ENCODE data around the gene TMEM117.
"Not testable (repeated sequence)": the region's sequence is repeated elsewhere in the genome, so short reads cannot be mapped to it uniquely, and the experiment has no call there.

TMEM117 gene

GRCh38 chr12:44247588-44247987 lies 411.7 kb downstream of the TMEM117 start:
- Histone ChIP-seq H3K9me3 (ENCODE audit: control insufficient read depth, insufficient read depth, low read depth, low read length) (no peaks in the 10 kb centered on the region), H3K4me3 (ENCODE audit: low read depth, low read length) (no peak overlapping the region), H3K9ac (ENCODE audit: low read length) (no peak overlapping the region), H3K36me3 (ENCODE audit: control insufficient read depth, insufficient read depth, low read length) (no peaks in the 10 kb centered on the region), H3K4me1 (ENCODE audit: control insufficient read depth, insufficient read depth, low read length) (no peaks in the 10 kb centered on the region), H3K27me3 (ENCODE audit: control insufficient read depth, insufficient read depth, low read length) (no peaks in the 10 kb centered on the region), H3K27ac (ENCODE audit: low read depth, low read length) (no peak overlapping the region)

- Histone ChIP-seq H3K4me1 (ENCODE audit: control insufficient read depth, insufficient read depth, low read length) (no peaks in the 10 kb centered on the region), H3K27me3 (ENCODE audit: control insufficient read depth, insufficient read depth, low read length) (no peaks in the 10 kb centered on the region), H3K4me3 (ENCODE audit: low read depth, low read length) (no peak overlapping the region), H3K9ac (ENCODE audit: low read length) (no peak overlapping the region), H3K36me3 (ENCODE audit: control insufficient read depth, insufficient read depth, low read length) (no peaks in the 10 kb centered on the region), H3K27ac (ENCODE audit: low read depth, low read length) (no peak overlapping the region), H3K9me3 (ENCODE audit: control insufficient read depth, insufficient read depth, low read depth, low read length) (no peaks in the 10 kb centered on the region)
These were observed 412.6 kb downstream of the TMEM117 start for GRCh38 chr12:44248436-44248835.

GRCh38 chr12:44250440-44250839 lies 414.6 kb downstream of the TMEM117 start:
- not testable (repeated sequence) for H3K36me3 ChIP-seq (ENCODE audit: control insufficient read depth, insufficient read depth, low read length); H3K9me3 ChIP-seq (ENCODE audit: control insufficient read depth, insufficient read depth, low read depth, low read length); H3K27me3 ChIP-seq (ENCODE audit: control insufficient read depth, insufficient read depth, low read length); H3K27ac ChIP-seq (ENCODE audit: low read depth, low read length); H3K4me3 ChIP-seq (ENCODE audit: low read depth, low read length); H3K4me1 ChIP-seq (ENCODE audit: control insufficient read depth, insufficient read depth, low read length); H3K9ac ChIP-seq (ENCODE audit: low read length)

- no peak overlapping the region for H3K9ac ChIP-seq (ENCODE audit: low read length)
- no peaks in the 10 kb centered on the region for H3K9me3 ChIP-seq (ENCODE audit: control insufficient read depth, insufficient read depth, low read depth, low read length)
- H3K36me3 ChIP-seq (ENCODE audit: control insufficient read depth, insufficient read depth, low read length): no peaks in the 10 kb centered on the region
- no peaks in the 10 kb centered on the region for H3K4me1 ChIP-seq (ENCODE audit: control insufficient read depth, insufficient read depth, low read length)
- no peak overlapping the region for H3K4me3 ChIP-seq (ENCODE audit: low read depth, low read length)
- no peaks in the 10 kb centered on the region for H3K27me3 ChIP-seq (ENCODE audit: control insufficient read depth, insufficient read depth, low read length)
- H3K27ac ChIP-seq (ENCODE audit: low read depth, low read length): no peak overlapping the region
These were observed 417.5 kb downstream of the TMEM117 start for GRCh38 chr12:44253338-44253856.

GRCh38 chr12:44258246-44258645 lies 422.4 kb downstream of the TMEM117 start:
- H3K36me3 ChIP-seq (ENCODE audit: control insufficient read depth, insufficient read depth, low read length): no peaks in the 10 kb centered on the region
- no peak overlapping the region for H3K9ac ChIP-seq (ENCODE audit: low read length)
- H3K4me3 ChIP-seq (ENCODE audit: low read depth, low read length): no peak overlapping the region
- H3K27me3 ChIP-seq (ENCODE audit: control insufficient read depth, insufficient read depth, low read length): no peaks in the 10 kb centered on the region
- no peak overlapping the region for H3K27ac ChIP-seq (ENCODE audit: low read depth, low read length)
- H3K4me1 ChIP-seq (ENCODE audit: control insufficient read depth, insufficient read depth, low read length): no peaks in the 10 kb centered on the region
- H3K9me3 ChIP-seq (ENCODE audit: control insufficient read depth, insufficient read depth, low read depth, low read length): no peaks in the 10 kb centered on the region

- Histone ChIP-seq H3K4me1 (ENCODE audit: control insufficient read depth, insufficient read depth, low read length) (no peaks in the 10 kb centered on the region), H3K4me3 (ENCODE audit: low read depth, low read length) (no peak overlapping the region), H3K9me3 (ENCODE audit: control insufficient read depth, insufficient read depth, low read depth, low read length) (no peaks in the 10 kb centered on the region), H3K27me3 (ENCODE audit: control insufficient read depth, insufficient read depth, low read length) (no peaks in the 10 kb centered on the region), H3K36me3 (ENCODE audit: control insufficient read depth, insufficient read depth, low read length) (no peaks in the 10 kb centered on the region), H3K9ac (ENCODE audit: low read length) (no peak overlapping the region), H3K27ac (ENCODE audit: low read depth, low read length) (no peak overlapping the region)
These were observed 424.0 kb downstream of the TMEM117 start for GRCh38 chr12:44259890-44260289.

- Histone ChIP-seq H3K4me1 (ENCODE audit: control insufficient read depth, insufficient read depth, low read length) (no peaks in the 10 kb centered on the region), H3K27me3 (ENCODE audit: control insufficient read depth, insufficient read depth, low read length) (no peaks in the 10 kb centered on the region), H3K9ac (ENCODE audit: low read length) (no peak overlapping the region), H3K9me3 (ENCODE audit: control insufficient read depth, insufficient read depth, low read depth, low read length) (no peaks in the 10 kb centered on the region), H3K36me3 (ENCODE audit: control insufficient read depth, insufficient read depth, low read length) (no peaks in the 10 kb centered on the region), H3K4me3 (ENCODE audit: low read depth, low read length) (no peak overlapping the region), H3K27ac (ENCODE audit: low read depth, low read length) (no peak overlapping the region)
These were observed 424.7 kb downstream of the TMEM117 start for GRCh38 chr12:44260581-44260980.

GRCh38 chr12:44285321-44285960 lies 449.6 kb downstream of the TMEM117 start:
- no peaks in the 10 kb centered on the region for H3K36me3 ChIP-seq (ENCODE audit: control insufficient read depth, insufficient read depth, low read length)
- no peaks in the 10 kb centered on the region for H3K4me1 ChIP-seq (ENCODE audit: control insufficient read depth, insufficient read depth, low read length)
- H3K4me3 ChIP-seq (ENCODE audit: low read depth, low read length): no peak overlapping the region
- no peak overlapping the region for H3K9ac ChIP-seq (ENCODE audit: low read length)
- H3K27ac ChIP-seq (ENCODE audit: low read depth, low read length): no peak overlapping the region
- no peaks in the 10 kb centered on the region for H3K9me3 ChIP-seq (ENCODE audit: control insufficient read depth, insufficient read depth, low read depth, low read length)
- no peaks in the 10 kb centered on the region for H3K27me3 ChIP-seq (ENCODE audit: control insufficient read depth, insufficient read depth, low read length)

- Histone ChIP-seq H3K27me3 (ENCODE audit: control insufficient read depth, insufficient read depth, low read length) (no peaks in the 10 kb centered on the region), H3K4me3 (ENCODE audit: low read depth, low read length) (no peak overlapping the region), H3K36me3 (ENCODE audit: control insufficient read depth, insufficient read depth, low read length) (no peaks in the 10 kb centered on the region), H3K9me3 (ENCODE audit: control insufficient read depth, insufficient read depth, low read depth, low read length) (no peaks in the 10 kb centered on the region), H3K4me1 (ENCODE audit: control insufficient read depth, insufficient read depth, low read length) (no peaks in the 10 kb centered on the region), H3K9ac (ENCODE audit: low read length) (no peak overlapping the region), H3K27ac (ENCODE audit: low read depth, low read length) (no peak overlapping the region)
These were observed 450.5 kb downstream of the TMEM117 start for GRCh38 chr12:44286336-44286735.

GRCh38 chr12:44286821-44287505 lies 451.1 kb downstream of the TMEM117 start:
- Histone ChIP-seq H3K4me3 (ENCODE audit: low read depth, low read length) (no peak overlapping the region), H3K9me3 (ENCODE audit: control insufficient read depth, insufficient read depth, low read depth, low read length) (no peaks in the 10 kb centered on the region), H3K4me1 (ENCODE audit: control insufficient read depth, insufficient read depth, low read length) (no peaks in the 10 kb centered on the region), H3K36me3 (ENCODE audit: control insufficient read depth, insufficient read depth, low read length) (no peaks in the 10 kb centered on the region), H3K27me3 (ENCODE audit: control insufficient read depth, insufficient read depth, low read length) (no peaks in the 10 kb centered on the region), H3K9ac (ENCODE audit: low read length) (no peak overlapping the region), H3K27ac (ENCODE audit: low read depth, low read length) (no peak overlapping the region)

GRCh38 chr12:44287545-44287944 lies 451.7 kb downstream of the TMEM117 start:
- H3K9me3 ChIP-seq (ENCODE audit: control insufficient read depth, insufficient read depth, low read depth, low read length): no peaks in the 10 kb centered on the region
- no peak overlapping the region for H3K9ac ChIP-seq (ENCODE audit: low read length)
- H3K27ac ChIP-seq (ENCODE audit: low read depth, low read length): no peak overlapping the region
- no peak overlapping the region for H3K4me3 ChIP-seq (ENCODE audit: low read depth, low read length)
- H3K27me3 ChIP-seq (ENCODE audit: control insufficient read depth, insufficient read depth, low read length): no peaks in the 10 kb centered on the region
- H3K36me3 ChIP-seq (ENCODE audit: control insufficient read depth, insufficient read depth, low read length): no peaks in the 10 kb centered on the region
- no peaks in the 10 kb centered on the region for H3K4me1 ChIP-seq (ENCODE audit: control insufficient read depth, insufficient read depth, low read length)
